ENCODE results near the gene ZNF771.
"Not testable (repeated sequence)": the region's sequence is repeated elsewhere in the genome, so short reads cannot be mapped to it uniquely, and the experiment has no call there.

The ZNF771 gene

DNA sequence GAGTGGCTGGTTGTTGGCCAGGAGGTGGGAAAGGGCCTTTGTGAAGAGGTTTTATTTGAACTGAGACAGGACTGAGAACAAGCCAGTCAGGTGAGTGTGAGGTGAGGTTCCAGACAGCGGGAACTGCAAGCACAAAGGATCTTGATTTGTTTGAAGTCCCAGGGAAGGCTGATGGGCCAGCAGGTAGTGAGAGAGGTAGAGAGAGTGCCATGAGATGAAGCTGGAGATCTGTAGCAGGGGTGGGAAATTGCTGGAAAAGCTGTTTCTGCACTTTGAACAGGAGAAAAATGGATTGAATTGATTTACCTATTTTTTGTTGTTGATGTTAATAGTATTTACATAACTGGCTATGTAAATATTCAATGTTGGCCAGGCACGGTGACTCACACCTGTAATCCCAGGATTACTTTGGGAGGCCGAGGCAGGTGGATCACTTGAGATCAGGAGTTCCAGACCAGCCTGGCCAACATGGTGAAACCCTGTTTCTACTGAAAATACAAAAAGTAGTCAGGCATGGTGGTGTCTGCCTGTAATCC, 30.2 kb downstream of the ZNF771 start:
- no peak for DNase-seq (ENCODE audit: low spot score)

DNA sequence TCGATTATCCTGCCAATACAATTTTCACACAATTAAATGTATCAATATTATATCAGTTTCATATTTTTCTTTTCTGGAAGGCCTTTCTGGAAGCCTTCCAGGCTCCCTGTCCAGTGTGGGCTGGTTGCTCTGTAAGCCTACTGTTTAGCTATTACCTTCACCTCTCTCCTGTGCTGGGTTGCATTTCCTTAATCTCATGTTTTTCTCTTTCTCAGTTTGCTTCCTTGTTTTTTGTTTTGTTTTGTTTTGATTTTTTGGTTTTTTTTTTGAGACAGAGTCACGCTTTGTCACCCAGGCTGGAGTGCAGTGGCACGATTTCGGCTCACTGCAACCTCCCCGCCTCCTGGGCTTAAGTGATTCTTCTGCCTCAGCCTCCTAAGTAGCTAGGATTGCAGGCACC, 31.4 kb downstream of the ZNF771 start:
- DNase-seq (ENCODE audit: low spot score) = no peak

DNA sequence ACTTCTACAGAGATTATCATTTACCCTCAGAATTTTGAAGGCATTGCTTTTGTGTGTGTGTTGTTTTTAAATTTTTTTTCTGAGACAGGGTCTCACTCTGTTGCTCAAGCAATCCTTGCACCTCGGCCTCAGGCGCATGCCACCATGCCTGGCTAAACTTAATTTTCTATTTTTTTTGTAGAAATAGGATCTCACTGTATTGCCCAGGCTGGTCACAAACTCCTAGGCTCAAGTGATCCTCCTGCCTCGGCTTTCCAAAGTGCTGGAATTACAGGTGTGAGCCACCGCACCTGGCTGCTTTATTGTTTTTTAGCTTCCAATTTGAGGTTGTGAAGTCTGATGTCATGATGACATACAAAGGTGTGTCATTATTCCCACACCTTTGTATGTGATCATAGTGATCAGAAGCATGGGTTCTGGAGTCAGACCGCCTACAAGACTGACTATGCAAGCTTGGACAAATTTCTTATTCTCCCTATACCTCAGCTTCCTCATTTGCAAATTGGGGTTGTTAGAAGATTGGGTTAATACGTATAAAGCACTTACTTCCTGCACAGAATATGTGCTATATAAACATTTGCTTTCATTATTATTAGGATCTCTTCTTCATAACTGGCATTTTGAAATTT, 32.4 kb downstream of the ZNF771 start:
- no peak for DNase-seq (ENCODE audit: low spot score)

DNA sequence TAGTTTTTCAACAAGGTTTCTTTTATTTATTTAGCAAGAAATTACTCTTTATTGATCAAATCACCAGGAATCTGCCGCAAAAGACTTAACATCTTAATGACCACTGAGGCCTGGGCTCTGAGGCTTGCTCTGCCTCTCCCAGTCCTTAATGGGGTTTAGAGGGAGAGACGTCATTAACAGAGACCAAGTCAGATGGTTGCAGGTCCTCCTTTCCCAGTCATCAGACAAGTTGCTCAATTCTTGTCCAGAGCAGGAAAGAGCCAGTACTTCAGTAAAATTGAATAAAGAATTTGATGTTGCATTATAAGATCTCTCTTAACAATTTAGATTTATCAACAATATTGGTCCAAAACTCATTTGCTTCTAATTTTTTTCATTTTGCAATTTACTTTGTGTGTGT, 36.2 kb downstream of the ZNF771 start:
- no peak for DNase-seq (ENCODE audit: low spot score)

DNA sequence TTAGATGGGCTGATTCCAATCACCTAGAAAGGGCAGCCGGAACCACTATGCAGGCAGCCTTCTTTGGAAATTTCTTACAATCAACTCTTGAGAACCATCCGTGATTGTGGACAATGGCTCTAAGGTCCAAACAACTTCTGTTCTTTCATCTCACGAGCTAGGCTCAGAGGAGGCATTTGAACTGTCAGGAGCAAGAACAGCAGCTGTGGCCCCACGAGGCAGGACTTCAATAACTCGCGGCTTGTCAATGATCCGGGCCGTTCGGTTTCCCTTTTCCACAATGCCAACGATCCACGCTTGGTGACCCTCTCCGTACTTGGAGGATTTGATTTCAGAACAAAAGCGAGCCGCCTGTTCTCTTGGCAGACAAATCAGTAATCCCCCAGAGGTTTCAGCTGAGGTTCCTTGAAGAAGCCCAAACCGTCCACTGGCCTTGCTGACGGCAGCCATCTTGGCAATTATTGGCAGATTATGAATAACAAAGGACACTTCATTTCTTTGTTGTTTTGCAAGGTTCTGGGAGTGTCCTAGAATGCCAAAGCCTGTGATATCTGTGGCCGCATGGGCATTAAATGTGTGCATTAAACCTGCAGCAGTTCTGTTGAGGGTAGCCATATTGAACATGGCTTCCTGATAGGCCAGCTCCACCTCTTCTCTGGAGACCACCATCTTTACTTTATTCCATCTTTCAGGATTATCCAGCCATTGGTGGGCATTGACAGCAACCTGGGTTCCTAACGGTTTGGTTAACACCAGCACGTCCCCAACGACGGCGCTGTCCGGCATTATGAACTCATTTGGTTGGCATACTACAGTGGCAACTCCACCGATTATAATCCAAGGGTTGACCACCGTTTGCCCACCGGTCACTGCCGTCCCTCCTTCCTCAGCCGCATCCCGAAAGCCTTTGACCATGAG, 37.1 kb downstream of the ZNF771 start:
- no peak for DNase-seq (ENCODE audit: low spot score)

DNA sequence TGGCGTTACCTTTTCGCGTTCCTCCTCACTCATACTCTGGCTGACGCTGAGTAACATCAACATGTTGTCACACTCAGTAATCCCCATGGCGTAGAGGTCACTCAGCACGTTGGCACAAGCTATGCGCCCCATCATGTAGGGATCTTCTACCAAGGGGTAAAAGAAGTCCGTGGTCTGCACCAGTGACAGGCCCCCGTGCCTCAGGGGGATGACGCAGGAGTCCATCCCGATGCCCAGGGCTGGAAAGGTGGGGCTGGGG, 37.7 kb downstream of the ZNF771 start:
- no peak for DNase-seq (ENCODE audit: low spot score)

DNA sequence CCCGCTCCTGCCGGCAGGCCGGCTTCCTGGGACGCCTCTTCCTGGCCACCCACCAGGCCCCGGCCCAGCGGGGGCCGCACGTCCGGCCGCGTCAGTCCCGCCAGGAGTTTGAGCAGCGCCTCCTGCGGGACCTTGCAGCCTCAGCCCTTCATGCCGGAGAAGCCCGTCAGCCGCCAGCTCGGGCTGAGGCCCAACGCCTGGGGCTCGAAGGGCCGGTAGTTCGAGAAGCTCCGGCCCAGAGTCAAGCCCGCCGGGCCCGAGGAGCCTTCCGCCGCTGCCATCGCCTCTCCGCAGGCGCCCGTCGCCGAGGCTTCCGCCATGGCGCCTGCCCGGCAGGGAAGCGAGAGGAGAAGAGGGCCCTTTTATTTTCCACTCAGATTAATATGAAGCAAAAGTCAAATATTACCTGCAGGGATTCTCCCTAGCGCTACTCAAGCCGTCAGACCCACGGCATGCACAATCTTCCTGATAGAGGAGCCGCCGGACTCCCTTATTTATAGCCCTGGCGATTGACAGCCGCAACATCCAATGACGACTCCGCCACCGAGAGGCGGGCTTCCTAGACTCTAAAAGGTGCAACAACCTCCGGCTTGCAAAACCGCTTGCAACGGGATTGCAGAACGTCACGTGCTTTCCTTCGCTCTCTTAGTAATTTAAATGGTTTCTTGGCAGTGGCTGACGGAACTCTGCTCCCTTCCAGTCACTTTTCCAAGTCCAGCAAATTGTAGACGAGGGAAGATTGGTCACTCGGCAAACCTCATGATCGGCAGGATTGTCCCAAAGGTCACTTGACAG, 38.2 kb downstream of the ZNF771 start, which contains the start of gene SEPHS2:
SEPHS2 (minus strand) TSS at position 467 of the 795 bp plus-strand sequence; CDS start at position 320, 147 bp downstream.
- peak; percentile 87 for DNase-seq (ENCODE audit: low spot score)

DNA sequence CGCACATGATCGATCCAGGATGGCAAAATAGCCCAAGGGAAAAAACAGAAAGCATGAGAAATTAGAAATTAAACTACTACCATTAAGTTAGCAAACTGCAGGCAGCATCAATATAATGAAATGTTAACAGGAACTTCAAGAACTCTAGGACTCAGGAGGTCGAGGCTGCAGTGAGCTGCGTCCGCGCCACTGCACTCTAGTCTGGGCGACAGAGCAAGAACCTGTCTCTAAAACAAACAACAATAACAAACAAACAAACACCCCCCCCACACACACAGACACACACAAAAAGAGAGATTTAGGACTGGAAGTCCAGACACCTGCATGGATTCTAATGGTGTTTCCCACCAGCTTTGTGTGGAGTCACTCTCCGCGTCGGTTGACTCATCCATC, 38.8 kb downstream of the ZNF771 start:
- no peak for DNase-seq (ENCODE audit: low spot score)

DNA sequence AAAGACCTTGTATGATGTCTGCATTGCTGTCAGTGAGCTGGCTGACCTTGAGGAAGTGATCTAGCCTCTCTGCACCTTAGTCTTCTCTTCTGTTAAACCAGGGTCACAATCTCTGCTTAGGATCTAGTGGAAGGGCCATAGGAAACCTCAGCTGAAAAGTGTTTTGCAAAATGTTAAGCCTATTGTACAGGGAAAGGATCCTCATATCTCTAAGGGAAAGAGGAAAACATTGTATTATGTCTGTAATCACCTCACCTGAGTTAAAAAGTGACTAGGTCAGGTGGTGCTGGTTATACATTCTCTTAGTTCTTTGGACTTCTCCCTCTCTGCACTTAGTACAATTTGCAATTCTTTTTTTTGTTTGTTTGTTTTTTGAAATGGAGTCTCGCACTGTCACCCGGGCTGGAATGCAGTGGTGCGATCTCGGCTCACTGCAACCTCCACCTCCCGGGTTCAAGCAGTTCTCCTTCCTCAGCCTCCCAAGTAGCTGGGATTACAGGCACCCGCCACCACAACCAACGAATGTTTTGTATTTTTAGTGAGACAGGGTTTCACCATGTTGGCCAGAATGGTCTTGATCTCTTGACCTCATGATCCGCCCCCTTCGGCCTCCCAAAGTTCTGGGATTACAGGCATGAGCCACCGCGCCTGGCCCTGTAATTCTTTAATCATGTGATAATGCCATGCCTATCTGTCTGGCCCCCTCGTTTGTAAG, 40.3 kb downstream of the ZNF771 start:
- no peak for DNase-seq (ENCODE audit: low spot score)

DNA sequence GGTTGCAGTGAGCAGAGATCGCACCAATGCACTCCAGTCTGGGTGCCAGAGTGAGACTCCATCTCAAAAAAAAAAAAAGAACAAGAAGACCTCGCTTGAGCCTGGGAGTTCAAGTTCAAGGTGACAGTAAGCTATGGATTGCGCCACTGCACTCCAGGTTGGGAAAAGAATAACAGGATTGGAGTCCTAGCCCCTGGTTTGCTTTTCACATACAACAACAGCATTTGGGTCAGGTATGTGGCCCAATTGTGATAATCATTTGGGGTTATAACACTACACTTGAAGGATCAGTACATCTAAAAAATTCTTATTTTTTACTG, 41.7 kb downstream of the ZNF771 start:
- no peak for DNase-seq (ENCODE audit: low spot score)

DNA sequence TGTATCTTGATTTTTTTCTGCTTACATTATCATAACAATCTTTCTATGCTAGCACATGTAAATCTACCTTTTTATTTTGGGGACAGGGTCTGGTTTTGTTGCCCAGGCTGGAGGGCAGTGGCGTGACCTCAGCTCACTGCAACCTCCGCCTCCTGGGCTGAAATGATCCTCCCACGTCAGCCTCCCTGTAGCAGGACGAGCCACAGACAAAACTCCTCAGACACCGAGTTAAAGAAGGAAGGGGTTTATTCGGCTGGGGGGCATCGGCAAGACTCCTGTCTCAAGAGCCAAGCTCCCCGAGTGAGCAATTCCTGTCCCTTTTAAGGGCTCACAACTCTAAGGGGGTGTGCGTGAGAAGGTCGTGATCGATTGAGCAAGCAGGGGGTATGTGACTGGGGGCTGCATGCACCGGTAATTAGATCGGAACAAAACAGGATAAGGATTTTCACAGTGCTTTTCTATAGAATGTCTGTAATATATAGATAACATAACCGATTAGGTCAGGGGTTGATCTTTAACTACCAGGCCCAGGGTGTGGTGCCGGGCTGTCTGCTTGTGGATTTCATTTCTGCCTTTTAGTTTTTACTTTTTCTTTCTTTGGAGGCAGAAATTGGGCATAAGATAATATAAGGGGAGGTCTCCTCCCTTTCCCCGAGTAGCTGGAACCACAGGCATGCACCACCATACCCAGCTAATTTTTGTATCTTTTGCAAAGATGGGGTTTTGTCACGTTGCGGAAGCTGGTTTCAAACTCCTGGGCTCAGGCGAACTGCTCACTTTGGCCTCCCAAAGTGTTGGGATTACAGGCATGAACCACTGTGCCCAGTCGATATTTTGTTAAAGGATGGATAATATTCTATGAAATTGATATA, 45.5 kb downstream of the ZNF771 start:
- DNase-seq (ENCODE audit: low spot score) = not testable (repeated sequence)

DNA sequence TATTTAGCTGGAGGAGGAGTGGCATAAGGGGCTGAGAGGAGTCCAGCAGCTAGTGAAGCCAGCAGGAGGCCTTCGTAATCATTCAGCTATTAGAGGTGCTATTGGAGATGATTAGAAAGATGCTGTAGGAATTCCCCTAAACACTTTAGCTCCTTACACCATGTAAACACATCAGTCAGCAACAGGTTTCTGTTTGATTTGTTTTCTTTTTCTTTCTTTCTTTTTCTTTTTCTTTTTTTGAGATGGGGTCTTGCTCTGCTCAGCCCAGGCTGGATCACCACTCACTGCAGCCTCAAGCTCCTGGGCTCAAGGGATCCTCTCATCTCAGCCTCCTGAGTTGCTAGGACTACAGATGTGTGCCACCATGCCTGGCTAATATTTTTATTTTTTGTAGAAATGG, 48.9 kb downstream of the ZNF771 start:
- DNase-seq (ENCODE audit: low spot score) = no peak

DNA sequence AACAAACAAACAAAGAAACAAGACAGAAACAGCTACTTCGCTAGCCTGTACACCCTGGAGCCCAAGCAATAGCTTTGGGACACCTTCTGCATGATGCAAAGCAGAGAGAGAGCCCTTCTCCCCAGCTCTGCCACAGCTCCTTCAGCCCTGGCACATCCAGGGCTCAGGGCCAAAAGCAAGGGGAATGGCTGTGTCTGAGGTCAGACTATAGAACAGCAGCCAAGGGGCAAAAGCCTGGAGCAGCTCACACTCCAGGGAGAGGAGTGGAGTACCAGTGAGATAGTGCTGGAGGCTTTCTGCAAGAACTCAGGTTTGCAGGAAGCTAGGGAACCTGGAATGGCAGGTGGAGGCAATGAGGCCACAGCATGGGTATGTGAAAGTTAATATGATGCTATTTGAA, 49.9 kb downstream of the ZNF771 start:
- DNase-seq (ENCODE audit: low spot score) = no peak

DNA sequence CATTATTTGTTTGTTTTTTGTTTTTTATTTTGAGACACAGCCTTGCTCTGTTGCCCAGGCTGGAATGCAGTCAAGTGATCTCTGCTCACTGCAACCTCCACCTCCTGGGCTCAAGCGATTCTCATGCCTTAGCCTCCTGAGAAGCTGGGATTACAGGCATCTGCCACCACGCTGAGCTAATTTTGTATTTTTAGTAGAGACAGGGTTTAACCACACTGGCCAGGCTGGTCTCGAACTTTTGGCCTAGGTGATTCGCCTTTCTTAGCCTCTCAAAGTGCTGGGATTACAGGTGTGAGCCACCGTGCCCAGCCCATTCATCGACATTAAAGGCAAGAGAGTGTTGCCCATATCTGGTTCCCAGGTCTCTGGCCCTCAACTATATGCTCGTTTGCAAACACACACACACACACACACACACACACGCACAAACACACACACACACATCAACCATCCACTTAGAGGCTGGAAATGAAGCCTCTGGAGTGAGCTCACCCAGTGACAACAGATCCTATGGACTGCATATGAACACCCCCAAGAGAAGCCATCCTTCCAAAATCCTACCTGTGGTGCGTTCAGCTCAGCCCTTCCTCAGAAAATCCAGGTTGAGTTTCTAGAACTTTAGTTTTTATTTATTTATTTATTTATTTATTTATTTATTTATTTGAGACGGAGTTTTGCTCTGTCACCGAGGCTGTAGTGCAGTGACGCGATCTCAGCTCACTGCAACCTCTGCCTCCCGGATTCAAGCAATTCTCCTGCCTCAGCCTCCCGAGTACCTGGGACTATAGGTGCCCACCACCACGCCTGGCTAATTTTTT, 50.5 kb downstream of the ZNF771 start:
- DNase-seq (ENCODE audit: low spot score) = no peak

DNA sequence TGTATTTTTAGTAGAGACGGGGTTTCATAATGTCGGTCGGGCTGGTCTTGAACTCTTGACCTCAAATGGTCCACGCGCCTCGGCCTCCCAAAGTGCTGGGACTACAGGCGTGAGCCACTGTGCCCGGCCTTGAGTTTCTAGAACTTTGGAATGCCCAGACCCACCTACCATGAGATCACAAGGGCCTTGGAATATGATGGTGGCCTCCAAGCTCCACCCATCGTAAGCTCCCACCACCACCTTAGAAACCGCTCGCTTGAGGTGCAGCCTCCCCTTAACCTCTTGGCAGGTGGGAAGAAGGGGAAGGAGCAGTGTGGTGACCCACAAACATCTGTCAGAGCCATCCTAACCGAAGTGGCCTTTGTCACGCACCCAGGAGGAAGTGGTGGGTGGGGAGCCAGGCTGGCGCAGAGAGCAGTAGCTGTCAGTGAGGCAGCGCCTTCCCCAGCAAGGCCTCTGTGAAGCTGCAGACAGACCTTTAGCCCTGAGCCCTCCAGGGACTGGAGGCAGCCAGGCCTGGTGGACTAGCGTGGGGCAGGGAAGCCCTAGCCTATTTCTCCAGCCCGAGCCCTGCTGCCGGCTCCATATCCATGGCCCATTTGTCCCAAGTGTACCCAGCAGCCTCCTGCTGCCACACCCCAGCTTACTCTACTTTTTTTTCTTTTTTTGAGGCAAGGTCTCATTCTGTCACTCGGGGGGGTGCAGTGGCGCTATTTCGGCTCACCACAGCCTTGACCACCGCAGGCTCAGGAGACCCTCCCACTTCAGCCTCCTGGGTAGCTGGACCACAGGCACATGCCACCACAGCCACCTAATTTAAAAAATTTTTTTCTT, 51.4 kb downstream of the ZNF771 start:
- DNase-seq (ENCODE audit: low spot score) = no peak

DNA sequence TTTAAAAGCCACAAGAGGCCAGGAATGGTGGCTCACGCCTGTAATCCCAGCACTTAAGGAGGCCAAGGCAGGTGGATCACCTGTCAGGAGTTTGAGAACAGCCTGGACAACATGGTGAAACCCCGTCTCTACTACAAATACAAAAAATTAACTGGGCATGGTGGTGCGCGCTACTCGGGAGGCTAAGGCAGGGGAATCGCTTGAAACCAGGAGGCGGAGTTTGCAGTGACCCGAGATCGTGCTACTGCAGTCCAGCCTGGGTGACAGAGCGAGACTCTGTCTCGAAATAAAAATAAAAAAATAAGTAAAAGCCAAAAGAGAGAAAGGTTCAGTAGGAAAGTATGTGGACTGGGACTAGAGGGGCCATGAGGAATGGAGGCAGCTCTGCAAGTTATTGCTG, 52.0 kb downstream of the ZNF771 start:
- no peak for DNase-seq (ENCODE audit: low spot score)

DNA sequence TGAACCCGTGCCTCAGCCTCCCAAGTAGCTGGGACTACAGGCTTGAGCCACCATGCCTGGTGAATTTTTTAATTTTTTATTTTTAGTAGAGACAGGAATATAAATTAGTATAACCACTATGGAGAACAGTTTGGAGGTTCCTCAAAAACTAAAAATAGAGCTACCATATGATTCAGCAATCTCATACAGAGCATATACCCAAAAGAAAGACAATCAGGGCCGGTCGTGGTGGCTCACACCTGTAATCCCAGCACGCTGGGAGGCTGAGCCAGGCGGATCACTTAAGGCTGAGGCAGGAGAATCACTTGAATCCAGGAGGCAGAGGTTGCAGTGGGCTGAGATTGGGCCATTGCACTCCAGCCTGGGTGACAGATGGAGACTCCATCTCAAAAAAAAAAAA, 54.0 kb downstream of the ZNF771 start:
- not testable (repeated sequence) for DNase-seq (ENCODE audit: low spot score)

DNA sequence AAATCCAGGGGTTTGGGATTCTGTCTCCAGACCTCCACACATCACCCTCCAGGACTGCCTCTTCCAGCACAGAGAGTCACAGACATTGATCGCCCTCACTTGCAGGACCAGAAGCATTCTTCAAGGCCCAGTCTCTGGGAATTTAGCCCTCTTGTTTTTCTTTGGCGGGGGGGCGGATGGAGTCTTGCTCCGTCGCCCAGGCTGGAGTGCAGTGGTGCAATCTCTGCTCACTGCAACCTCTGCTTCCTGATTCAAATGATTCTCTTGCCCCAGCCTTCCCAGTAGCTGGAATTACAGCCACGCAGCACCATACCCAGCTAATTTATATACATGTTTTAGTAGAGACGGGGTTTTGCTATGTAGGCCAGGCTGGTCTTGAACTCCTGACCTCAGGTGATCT, 56.7 kb downstream of the ZNF771 start:
- no peak for DNase-seq (ENCODE audit: low spot score)

Measured in HuH-7 (cell line).